Nephron (organoid): Measurements from ENCODE around the gene ZNF423.
A peak's percentile ranks its signal among the peaks of the same experiment; 100 is the strongest.

Source experiments
- H3K27ac Mint-ChIP-seq, 3 experiments: 2 replicates each; pipeline ENCODE4 v1.8.0; 2020; ENCODE audit warnings: mixed read lengths in 3 of 3, mild to moderate bottlenecking in 2 of 3, moderate library complexity in 1 of 3
- H3K27me3 Mint-ChIP-seq: 2 replicates; pipeline ENCODE4 v1.8.0; 2021; ENCODE audit warnings: low read depth, mild to moderate bottlenecking, moderate library complexity, mixed read lengths
- H3K36me3 Mint-ChIP-seq: 2 replicates; pipeline ENCODE4 v1.8.0; 2020; ENCODE audit warnings: low read depth, mixed read lengths
- H3K4me1 Mint-ChIP-seq: 2 replicates; pipeline ENCODE4 v1.8.0; 2020; ENCODE audit warnings: mixed read lengths
- H3K4me3 Mint-ChIP-seq, 3 experiments: 2 replicates each; pipeline ENCODE4 v1.8.0; 2020; ENCODE audit warnings: mild to moderate bottlenecking in 3 of 3, mixed read lengths in 3 of 3, moderate library complexity in 2 of 3
- H3K9me3 Mint-ChIP-seq: 2 replicates; pipeline ENCODE4 v1.8.0; 2020; ENCODE audit warnings: mixed read lengths
- CTCF ChIP-seq, 3 experiments: fragments of 200-600 bp; sonication (generic); IDR thresholded peaks; one replicate each; pipeline ENCODE4 v1.5.0; 2021; ENCODE audit warnings: antibody characterized with exemption in 3 of 3; ENCODE audit not compliant: unreplicated experiment in 3 of 3

The ZNF423 gene

GRCh38 chr16:49531425-49531824, 324.5 kb downstream of the ZNF423 start:
- Mint-ChIP-seq H3K36me3 (no peaks in the 10 kb centered on the region), H3K9me3 (no peaks in the 10 kb centered on the region), H3K4me3 (no peak overlapping the region), H3K27me3 (peaks cover 13% of the 10 kb centered on the region), H3K4me1 (peaks cover 62% of the 10 kb centered on the region), H3K27ac (peak overlapping the region in 1 of 3 experiments; percentile 43)
- no peak for TF ChIP-seq CTCF (IDR thresholded peaks at IDR 0.05; ENCODE audit: unreplicated experiment in 3 of 3)

DNA sequence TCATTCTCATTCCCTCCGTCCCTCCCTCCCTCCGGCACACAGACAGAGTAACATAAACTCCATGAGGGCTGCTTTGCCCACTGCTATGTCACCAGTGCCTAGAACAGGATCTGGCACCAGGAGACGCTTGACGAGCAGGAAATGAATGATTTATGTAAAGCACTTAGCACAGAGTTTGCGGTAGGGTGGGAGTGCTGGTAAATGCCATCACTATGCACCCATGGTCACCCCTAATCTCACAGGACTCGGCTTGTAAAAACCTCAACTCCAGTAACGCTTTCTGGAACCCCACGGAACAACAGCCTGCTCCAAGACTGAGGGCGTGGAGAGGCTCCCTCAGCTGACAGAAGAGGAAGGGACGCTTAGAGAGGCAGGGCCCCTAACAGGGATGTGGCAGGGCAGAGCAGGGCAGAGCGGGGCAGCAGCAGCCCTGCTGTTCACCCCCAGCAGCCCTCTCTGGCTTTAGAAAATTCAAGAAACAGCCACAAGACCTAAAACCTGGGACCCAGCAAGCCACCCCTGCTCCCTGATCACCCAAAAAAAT, 325.4 kb downstream of the ZNF423 start:
- Mint-ChIP-seq H3K4me1 (peaks cover 70% of the 10 kb centered on the region), H3K27ac (peak overlapping the region in 2 of 3 experiments; percentile 69 to 71), H3K4me3 (peak overlapping the region in 1 of 3 experiments; percentile 30), H3K9me3 (no peaks in the 10 kb centered on the region), H3K36me3 (no peaks in the 10 kb centered on the region), H3K27me3 (peaks cover 13% of the 10 kb centered on the region)
- no peak for TF ChIP-seq CTCF (IDR thresholded peaks at IDR 0.05; ENCODE audit: unreplicated experiment in 3 of 3)

- Mint-ChIP-seq H3K27ac (peak overlapping the region; percentile 69 to 91 (median 91)), H3K4me1 (peaks cover 76% of the 10 kb centered on the region), H3K9me3 (no peaks in the 10 kb centered on the region), H3K27me3 (peaks cover 13% of the 10 kb centered on the region), H3K36me3 (no peaks in the 10 kb centered on the region), H3K4me3 (peak overlapping the region in 2 of 3 experiments; percentile 43 to 57)
- TF ChIP-seq CTCF (IDR thresholded peaks at IDR 0.05; ENCODE audit: unreplicated experiment in 3 of 3), result no peak
These were observed 326.4 kb downstream of the ZNF423 start for GRCh38 chr16:49529411-49530045.

DNA sequence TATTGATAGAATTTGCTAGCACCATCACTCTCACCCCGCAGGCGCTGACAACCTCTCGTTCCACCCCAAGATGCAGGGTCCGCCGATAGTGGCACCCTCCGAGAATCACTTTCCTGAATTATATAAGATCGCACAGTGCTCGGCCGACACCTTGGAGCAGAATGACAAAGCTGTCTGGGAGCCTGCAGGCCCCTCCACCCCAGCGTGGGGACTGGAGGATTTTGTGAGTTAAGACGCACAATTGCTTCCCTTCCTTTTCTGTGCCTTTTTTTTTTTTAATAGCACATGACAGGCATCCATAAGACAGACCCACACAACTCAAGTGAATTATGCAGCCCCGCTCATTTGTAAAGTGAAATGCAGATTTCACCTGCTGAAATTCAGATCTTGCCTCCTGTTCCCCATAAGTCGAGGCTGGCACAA, 327.0 kb downstream of the ZNF423 start:
- H3K4me3 Mint-ChIP-seq, result peak overlapping the region; percentile 35 to 59 (median 46)
- H3K36me3 Mint-ChIP-seq, result peaks cover 2% of the 10 kb centered on the region
- peaks cover 10% of the 10 kb centered on the region for H3K27me3 Mint-ChIP-seq
- no peak for TF ChIP-seq CTCF (IDR thresholded peaks at IDR 0.05; ENCODE audit: unreplicated experiment in 3 of 3)
- peaks cover 82% of the 10 kb centered on the region for H3K4me1 Mint-ChIP-seq
- no peaks in the 10 kb centered on the region for H3K9me3 Mint-ChIP-seq
- peak overlapping the region; percentile 90 to 91 (median 91) for H3K27ac Mint-ChIP-seq

DNA sequence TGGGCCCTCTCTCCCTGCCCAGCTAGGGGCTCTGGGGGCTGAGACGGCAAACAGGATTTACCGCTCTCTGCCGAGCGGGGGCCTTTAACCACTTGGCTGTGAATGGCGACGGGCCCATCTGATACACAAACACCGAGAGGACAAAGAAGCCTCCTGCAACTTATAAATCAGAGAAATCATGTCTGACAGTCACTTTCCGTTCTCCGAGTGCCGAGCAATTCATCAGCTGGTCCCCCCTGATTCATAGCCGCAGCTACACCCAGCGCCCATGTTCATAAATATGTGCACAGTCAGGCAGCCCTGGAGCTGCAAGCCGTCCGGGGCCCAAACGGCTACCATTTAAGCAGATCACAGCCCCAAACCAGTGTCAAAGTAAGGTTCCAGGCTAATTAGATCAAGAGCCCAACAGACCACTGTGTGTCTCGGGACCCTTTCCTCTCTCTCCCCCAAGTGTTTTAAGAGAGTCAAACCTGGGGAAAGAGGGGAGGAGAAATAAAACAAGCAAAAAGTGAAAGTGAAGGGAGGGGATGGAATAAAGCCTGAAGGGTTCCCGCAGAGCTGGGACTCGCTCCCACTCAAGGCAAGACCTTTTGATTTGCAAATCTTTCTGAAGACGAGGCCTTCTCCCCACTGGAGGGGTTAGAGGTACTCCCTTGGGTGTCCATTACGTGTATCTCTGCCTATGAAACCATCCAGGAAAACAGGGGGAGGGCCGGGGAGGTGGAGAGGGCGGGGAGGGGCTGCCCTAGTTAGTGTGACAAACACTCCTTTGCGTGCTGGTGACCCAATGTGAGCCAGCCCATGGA, 327.6 kb downstream of the ZNF423 start:
- TF ChIP-seq CTCF (IDR thresholded peaks at IDR 0.05; ENCODE audit: unreplicated experiment in 3 of 3), result no peak
- peak overlapping the region; percentile 90 to 91 (median 91) for H3K27ac Mint-ChIP-seq
- peaks cover 82% of the 10 kb centered on the region for H3K4me1 Mint-ChIP-seq
- H3K27me3 Mint-ChIP-seq, result peaks cover 6% of the 10 kb centered on the region
- peaks cover 3% of the 10 kb centered on the region for H3K36me3 Mint-ChIP-seq
- H3K9me3 Mint-ChIP-seq, result no peaks in the 10 kb centered on the region
- peak overlapping the region; percentile 59 to 75 (median 73) for H3K4me3 Mint-ChIP-seq
